ENCODE data around the gene EFCAB11. TPM values are rescaled to one million over a fixed set of nuclear protein-coding genes. Genes with fewer than 3 reads are reported as not detected.

The EFCAB11 gene
- total and polyA plus RNA-seq, 4 donors: 3.4 to 8.8 (median 6.3) TPM

- ATAC-seq (ENCODE audit: low FRiP score) (no peak), DNase-seq (no peak)
- Histone ChIP-seq H3K27me3 (ENCODE audit: control insufficient read depth in 1 of 2, insufficient read depth in 2 of 2, low read length in 1 of 2) (no peaks in the 10 kb centered on the region), H3K4me1 (ENCODE audit: control insufficient read depth in 1 of 2, insufficient read depth in 2 of 2, low read length in 2 of 2) (no peaks in the 10 kb centered on the region), H3K4me3 (ENCODE audit: low read length in 2 of 2) (no peak overlapping the region), H3K36me3 (ENCODE audit: control insufficient read depth in 1 of 2, insufficient read depth in 2 of 2, low read length in 1 of 2) (no peaks in the 10 kb centered on the region), H3K27ac (ENCODE audit: low read depth in 1 of 2, low read length in 2 of 2) (no peak overlapping the region), H3K9me3 (ENCODE audit: control insufficient read depth, low read length) (no peaks in the 10 kb centered on the region)
- 38 to 45% methylated on average over 7 to 8 of the region's 8 CpGs for WGBS, 2 donors
- intact Hi-C loops (cut with DNase I): no loop called here
Observed at GRCh38 chr14:89779707-89780106, 174.8 kb downstream of the EFCAB11 start.

- intact Hi-C loops (cut with DNase I): no loop called here
- 78 to 84% methylated on average over 3 of the region's 3 CpGs for WGBS, 2 donors
- DNase-seq (no peak), ATAC-seq (ENCODE audit: low FRiP score) (no peak)
- no peaks in the 10 kb centered on the region for H3K36me3 ChIP-seq (ENCODE audit: control insufficient read depth in 1 of 2, insufficient read depth in 2 of 2, low read length in 1 of 2)
- H3K9me3 ChIP-seq (ENCODE audit: control insufficient read depth, low read length): no peaks in the 10 kb centered on the region
- H3K4me3 ChIP-seq (ENCODE audit: low read length in 2 of 2): no peak overlapping the region
- H3K27me3 ChIP-seq (ENCODE audit: control insufficient read depth in 1 of 2, insufficient read depth in 2 of 2, low read length in 1 of 2): no peaks in the 10 kb centered on the region
- no peak overlapping the region for H3K27ac ChIP-seq (ENCODE audit: low read depth in 1 of 2, low read length in 2 of 2)
- no peaks in the 10 kb centered on the region for H3K4me1 ChIP-seq (ENCODE audit: control insufficient read depth in 1 of 2, insufficient read depth in 2 of 2, low read length in 2 of 2)
Observed at GRCh38 chr14:89775946-89776345, 178.6 kb downstream of the EFCAB11 start.

GRCh38 chr14:89775151-89775550, 179.4 kb downstream of the EFCAB11 start:
- Histone ChIP-seq H3K9me3 (ENCODE audit: control insufficient read depth, low read length) (no peaks in the 10 kb centered on the region), H3K4me1 (ENCODE audit: control insufficient read depth in 1 of 2, insufficient read depth in 2 of 2, low read length in 2 of 2) (no peaks in the 10 kb centered on the region), H3K36me3 (ENCODE audit: control insufficient read depth in 1 of 2, insufficient read depth in 2 of 2, low read length in 1 of 2) (no peaks in the 10 kb centered on the region), H3K27me3 (ENCODE audit: control insufficient read depth in 1 of 2, insufficient read depth in 2 of 2, low read length in 1 of 2) (no peaks in the 10 kb centered on the region), H3K27ac (ENCODE audit: low read depth in 1 of 2, low read length in 2 of 2) (no peak overlapping the region), H3K4me3 (ENCODE audit: low read length in 2 of 2) (no peak overlapping the region)
- intact Hi-C loops (cut with DNase I): no loop called here
- 79 to 89% methylated on average over 7 of the region's 7 CpGs for WGBS, 2 donors
- ATAC-seq (ENCODE audit: low FRiP score) (no peak), DNase-seq (no peak)

- Histone ChIP-seq H3K36me3 (ENCODE audit: control insufficient read depth in 1 of 2, insufficient read depth in 2 of 2, low read length in 1 of 2) (no peaks in the 10 kb centered on the region), H3K9me3 (ENCODE audit: control insufficient read depth, low read length) (no peaks in the 10 kb centered on the region), H3K4me3 (ENCODE audit: low read length in 2 of 2) (no peak overlapping the region), H3K27ac (ENCODE audit: low read depth in 1 of 2, low read length in 2 of 2) (no peak overlapping the region), H3K27me3 (ENCODE audit: control insufficient read depth in 1 of 2, insufficient read depth in 2 of 2, low read length in 1 of 2) (no peaks in the 10 kb centered on the region), H3K4me1 (ENCODE audit: control insufficient read depth in 1 of 2, insufficient read depth in 2 of 2, low read length in 2 of 2) (no peaks in the 10 kb centered on the region)
- ATAC-seq (ENCODE audit: low FRiP score) (peak; percentile 78), DNase-seq (peak in 1 of 2 donors; percentile 70)
- 59 to 72% methylated on average over 12 of the region's 12 CpGs for WGBS, 2 donors
- intact Hi-C loops (cut with DNase I): no loop called here
Observed at GRCh38 chr14:89773644-89774316, 180.8 kb downstream of the EFCAB11 start.

- intact Hi-C loops (cut with DNase I): no loop called here
- H3K36me3 ChIP-seq (ENCODE audit: control insufficient read depth in 1 of 2, insufficient read depth in 2 of 2, low read length in 1 of 2): no peaks in the 10 kb centered on the region
- no peaks in the 10 kb centered on the region for H3K4me1 ChIP-seq (ENCODE audit: control insufficient read depth in 1 of 2, insufficient read depth in 2 of 2, low read length in 2 of 2)
- H3K27ac ChIP-seq (ENCODE audit: low read depth in 1 of 2, low read length in 2 of 2): no peak overlapping the region
- ATAC-seq (ENCODE audit: low FRiP score): no peak
- DNase-seq: no peak
- H3K27me3 ChIP-seq (ENCODE audit: control insufficient read depth in 1 of 2, insufficient read depth in 2 of 2, low read length in 1 of 2): no peaks in the 10 kb centered on the region
- WGBS, 2 donors: 89 to 91% methylated on average over 7 of the region's 7 CpGs
- H3K4me3 ChIP-seq (ENCODE audit: low read length in 2 of 2): no peak overlapping the region
- no peaks in the 10 kb centered on the region for H3K9me3 ChIP-seq (ENCODE audit: control insufficient read depth, low read length)
Observed at GRCh38 chr14:89773151-89773550, 181.4 kb downstream of the EFCAB11 start.

- H3K27ac ChIP-seq (ENCODE audit: low read depth in 1 of 2, low read length in 2 of 2): no peak overlapping the region
- H3K4me3 ChIP-seq (ENCODE audit: low read length in 2 of 2): no peak overlapping the region
- no peaks in the 10 kb centered on the region for H3K9me3 ChIP-seq (ENCODE audit: control insufficient read depth, low read length)
- H3K4me1 ChIP-seq (ENCODE audit: control insufficient read depth in 1 of 2, insufficient read depth in 2 of 2, low read length in 2 of 2): no peaks in the 10 kb centered on the region
- WGBS, 2 donors: 12 to 15% methylated on average over 3 of the region's 3 CpGs
- intact Hi-C loops (cut with DNase I): no loop called here
- no peaks in the 10 kb centered on the region for H3K27me3 ChIP-seq (ENCODE audit: control insufficient read depth in 1 of 2, insufficient read depth in 2 of 2, low read length in 1 of 2)
- no peak for DNase-seq
- H3K36me3 ChIP-seq (ENCODE audit: control insufficient read depth in 1 of 2, insufficient read depth in 2 of 2, low read length in 1 of 2): no peaks in the 10 kb centered on the region
- ATAC-seq (ENCODE audit: low FRiP score): no peak
Observed at GRCh38 chr14:89771251-89771650, 183.3 kb downstream of the EFCAB11 start.

- no peak for ATAC-seq (ENCODE audit: low FRiP score)
- no peaks in the 10 kb centered on the region for H3K27me3 ChIP-seq (ENCODE audit: control insufficient read depth in 1 of 2, insufficient read depth in 2 of 2, low read length in 1 of 2)
Observed at GRCh38 chr14:89767861-89768268, 186.7 kb downstream of the EFCAB11 start.

GRCh38 chr14:89767131-89767530, 187.4 kb downstream of the EFCAB11 start:
- WGBS, 2 donors: 84 to 85% methylated on average over 3 of the region's 3 CpGs

More at GRCh38 chr14:89767861-89768268, 186.7 kb downstream of the EFCAB11 start:
- 50 to 52% methylated on average over 4 of the region's 4 CpGs for WGBS, 2 donors
- Histone ChIP-seq H3K36me3 (ENCODE audit: control insufficient read depth in 1 of 2, insufficient read depth in 2 of 2, low read length in 1 of 2) (no peaks in the 10 kb centered on the region), H3K27ac (ENCODE audit: low read depth in 1 of 2, low read length in 2 of 2) (no peak overlapping the region), H3K4me1 (ENCODE audit: control insufficient read depth in 1 of 2, insufficient read depth in 2 of 2, low read length in 2 of 2) (no peaks in the 10 kb centered on the region), H3K4me3 (ENCODE audit: low read length in 2 of 2) (no peak overlapping the region), H3K9me3 (ENCODE audit: control insufficient read depth, low read length) (no peaks in the 10 kb centered on the region)
- intact Hi-C loops (cut with DNase I): no loop called here
- no peak for DNase-seq

GRCh38 chr14:89765346-89765745, 189.2 kb downstream of the EFCAB11 start:
- H3K9me3 ChIP-seq (ENCODE audit: control insufficient read depth, low read length): no peaks in the 10 kb centered on the region
- no peak for DNase-seq
- H3K36me3 ChIP-seq (ENCODE audit: control insufficient read depth in 1 of 2, insufficient read depth in 2 of 2, low read length in 1 of 2): no peaks in the 10 kb centered on the region
- no peak overlapping the region for H3K27ac ChIP-seq (ENCODE audit: low read depth in 1 of 2, low read length in 2 of 2)
- H3K4me1 ChIP-seq (ENCODE audit: control insufficient read depth in 1 of 2, insufficient read depth in 2 of 2, low read length in 2 of 2): no peaks in the 10 kb centered on the region
- no peaks in the 10 kb centered on the region for H3K27me3 ChIP-seq (ENCODE audit: control insufficient read depth in 1 of 2, insufficient read depth in 2 of 2, low read length in 1 of 2)
- H3K4me3 ChIP-seq (ENCODE audit: low read length in 2 of 2): no peak overlapping the region
- no peak for ATAC-seq (ENCODE audit: low FRiP score)
- 98 to 99% methylated on average over 3 of the region's 3 CpGs for WGBS, 2 donors
- intact Hi-C loops (cut with DNase I): no loop called here

More at GRCh38 chr14:89767131-89767530, 187.4 kb downstream of the EFCAB11 start:
- intact Hi-C loops (cut with DNase I): no loop called here
- no peaks in the 10 kb centered on the region for H3K36me3 ChIP-seq (ENCODE audit: control insufficient read depth in 1 of 2, insufficient read depth in 2 of 2, low read length in 1 of 2)
- no peaks in the 10 kb centered on the region for H3K4me1 ChIP-seq (ENCODE audit: control insufficient read depth in 1 of 2, insufficient read depth in 2 of 2, low read length in 2 of 2)
- ATAC-seq (ENCODE audit: low FRiP score) (no peak), DNase-seq (no peak)
- H3K4me3 ChIP-seq (ENCODE audit: low read length in 2 of 2): no peak overlapping the region
- no peaks in the 10 kb centered on the region for H3K27me3 ChIP-seq (ENCODE audit: control insufficient read depth in 1 of 2, insufficient read depth in 2 of 2, low read length in 1 of 2)
- no peaks in the 10 kb centered on the region for H3K9me3 ChIP-seq (ENCODE audit: control insufficient read depth, low read length)
- H3K27ac ChIP-seq (ENCODE audit: low read depth in 1 of 2, low read length in 2 of 2): no peak overlapping the region
